ENCODE data around the gene GAS7. TPM values are rescaled to one million over a fixed set of nuclear protein-coding genes. Genes with fewer than 3 reads are reported as not detected.

Gene GAS7
- total RNA-seq, 6 experiments from 2014 or later, result 1.6 to 7.1 (median 2.7) TPM

GRCh38 chr17:10055262-10055975 is 143.0 kb downstream of the GAS7 start:
- no peaks in the 10 kb centered on the region for H3K4me1 ChIP-seq
- no peak overlapping the region for H3K4me3 ChIP-seq
- intact Hi-C loops (cut with DNase I), result no loop called here
- H3K27ac ChIP-seq, result no peak overlapping the region
- no peaks in the 10 kb centered on the region for H3K36me3 ChIP-seq
- H3K9me3 ChIP-seq, result no peaks in the 10 kb centered on the region
- ATAC-seq (no peak), DNase-seq (no peak)
- no peaks in the 10 kb centered on the region for H3K27me3 ChIP-seq
- 81% methylated on average over 7 of the region's 13 CpGs for WGBS (ENCODE audit: insufficient coverage, low coverage, low lambda C conversion rate, missing lambda C conversion rate)
- TF ChIP-seq POLR2A (IDR thresholded peaks at IDR 0.05) (no peak), CTCF (IDR thresholded peaks at IDR 0.05) (no peak)

- Histone ChIP-seq H3K36me3 (no peaks in the 10 kb centered on the region), H3K27me3 (no peaks in the 10 kb centered on the region), H3K4me1 (no peaks in the 10 kb centered on the region), H3K9me3 (no peaks in the 10 kb centered on the region), H3K4me3 (no peak overlapping the region), H3K27ac (no peak overlapping the region)
- intact Hi-C loops (cut with DNase I), result no loop called here
- no peak for DNase-seq
- no peak for ATAC-seq
- TF ChIP-seq POLR2A (IDR thresholded peaks at IDR 0.05), result no peak
- 62% methylated on average over 10 of the region's 12 CpGs for WGBS (ENCODE audit: insufficient coverage, low coverage, low lambda C conversion rate, missing lambda C conversion rate)
Observed at GRCh38 chr17:10053782-10054540, 144.4 kb downstream of the GAS7 start.

- no peaks in the 10 kb centered on the region for H3K9me3 ChIP-seq
- 65% methylated on average over 8 of the region's 15 CpGs for WGBS (ENCODE audit: insufficient coverage, low coverage, low lambda C conversion rate, missing lambda C conversion rate)
Observed at GRCh38 chr17:10052106-10052813, 146.1 kb downstream of the GAS7 start.

GRCh38 chr17:10051112-10051511 is 147.3 kb downstream of the GAS7 start:
- TF ChIP-seq POLR2A (IDR thresholded peaks at IDR 0.05) (no peak), CTCF (IDR thresholded peaks at IDR 0.05) (no peak)
- DNase-seq (no peak), ATAC-seq (no peak)
- 53% methylated on average over 8 of the region's 8 CpGs for WGBS (ENCODE audit: insufficient coverage, low coverage, low lambda C conversion rate, missing lambda C conversion rate)
- Histone ChIP-seq H3K36me3 (no peaks in the 10 kb centered on the region), H3K4me3 (no peak overlapping the region), H3K4me1 (no peaks in the 10 kb centered on the region), H3K9me3 (no peaks in the 10 kb centered on the region), H3K27ac (no peak overlapping the region), H3K27me3 (no peaks in the 10 kb centered on the region)
- intact Hi-C loops (cut with DNase I), result no loop called here

More at GRCh38 chr17:10052106-10052813, 146.1 kb downstream of the GAS7 start:
- Histone ChIP-seq H3K27me3 (no peaks in the 10 kb centered on the region), H3K27ac (no peak overlapping the region), H3K4me3 (no peak overlapping the region), H3K4me1 (no peaks in the 10 kb centered on the region), H3K36me3 (no peaks in the 10 kb centered on the region)
- DNase-seq, result no peak
- TF ChIP-seq CTCF (IDR thresholded peaks at IDR 0.05), result no peak
- TF ChIP-seq POLR2A (IDR thresholded peaks at IDR 0.05), result no peak
- intact Hi-C loops (cut with DNase I), result no loop called here
- peak in 1 of 4 donors; percentile 21 for ATAC-seq
